ENCODE data around the gene FAM50B.

The FAM50B gene

DNA sequence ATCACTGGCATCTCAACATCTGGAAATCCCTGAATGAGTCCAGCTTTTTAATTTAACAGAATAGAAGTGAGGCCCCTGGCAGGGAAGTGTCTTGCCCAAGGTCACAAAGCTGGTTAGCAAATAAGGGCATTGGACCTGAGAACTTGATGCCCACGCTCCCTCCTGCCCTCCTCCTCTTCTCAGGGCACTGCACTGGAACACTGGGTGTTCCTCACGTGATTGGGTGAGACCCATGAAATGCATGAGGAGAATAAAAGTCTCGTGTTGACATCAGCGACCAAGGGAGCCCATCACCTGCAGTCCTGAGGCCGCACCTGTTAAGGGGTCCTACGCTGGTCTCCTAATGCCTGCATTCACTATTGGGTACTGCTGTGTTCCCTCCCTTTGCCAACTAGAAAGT lies 7.4 kb downstream of the FAM50B start:
- H3K4me1 ChIP-seq (ENCODE audit: control insufficient read depth, low read length), result no peaks in the 10 kb centered on the region
- TF ChIP-seq, protein P1, sequence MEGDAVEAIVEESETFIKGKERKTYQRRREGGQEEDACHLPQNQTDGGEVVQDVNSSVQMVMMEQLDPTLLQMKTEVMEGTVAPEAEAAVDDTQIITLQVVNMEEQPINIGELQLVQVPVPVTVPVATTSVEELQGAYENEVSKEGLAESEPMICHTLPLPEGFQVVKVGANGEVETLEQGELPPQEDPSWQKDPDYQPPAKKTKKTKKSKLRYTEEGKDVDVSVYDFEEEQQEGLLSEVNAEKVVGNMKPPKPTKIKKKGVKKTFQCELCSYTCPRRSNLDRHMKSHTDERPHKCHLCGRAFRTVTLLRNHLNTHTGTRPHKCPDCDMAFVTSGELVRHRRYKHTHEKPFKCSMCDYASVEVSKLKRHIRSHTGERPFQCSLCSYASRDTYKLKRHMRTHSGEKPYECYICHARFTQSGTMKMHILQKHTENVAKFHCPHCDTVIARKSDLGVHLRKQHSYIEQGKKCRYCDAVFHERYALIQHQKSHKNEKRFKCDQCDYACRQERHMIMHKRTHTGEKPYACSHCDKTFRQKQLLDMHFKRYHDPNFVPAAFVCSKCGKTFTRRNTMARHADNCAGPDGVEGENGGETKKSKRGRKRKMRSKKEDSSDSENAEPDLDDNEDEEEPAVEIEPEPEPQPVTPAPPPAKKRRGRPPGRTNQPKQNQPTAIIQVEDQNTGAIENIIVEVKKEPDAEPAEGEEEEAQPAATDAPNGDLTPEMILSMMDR (IDR thresholded peaks at IDR 0.05; ENCODE audit: low read depth, low read length, poor library complexity, severe bottlenecking), result no peak
- TF ChIP-seq EZH2phosphoT487 (IDR thresholded peaks at IDR 0.05; ENCODE audit: borderline replicate concordance, low read length), result no peak
- no peaks in the 10 kb centered on the region for H3K36me3 ChIP-seq (ENCODE audit: control insufficient read depth, low read length)
- no peaks in the 10 kb centered on the region for H3K79me2 ChIP-seq (ENCODE audit: control insufficient read depth, low read length)
- H4K20me1 ChIP-seq (ENCODE audit: control insufficient read depth, insufficient read depth, low read depth, low read length), result no peaks in the 10 kb centered on the region
- H3K27me3 ChIP-seq (ENCODE audit: control insufficient read depth, low read length), result no peaks in the 10 kb centered on the region; the same call in 1 of the 2 replicates
- no peak overlapping the region for H3K4me2 ChIP-seq (ENCODE audit: low read length)
- H3K27ac ChIP-seq (ENCODE audit: low read depth, low read length), result no peak overlapping the region
- H3K9me2 ChIP-seq (replicated peaks; ENCODE audit: control insufficient read depth, low read length), result no peaks in the 10 kb centered on the region
- no peaks in the 10 kb centered on the region for H3K9me3 ChIP-seq (ENCODE audit: control insufficient read depth, insufficient read depth, low read length)
- H3K4me3 ChIP-seq (ENCODE audit: low read length), result no peak overlapping the region
- no peaks in the 10 kb centered on the region for H3F3A ChIP-seq (ENCODE audit: control insufficient read depth, insufficient read depth)

DNA sequence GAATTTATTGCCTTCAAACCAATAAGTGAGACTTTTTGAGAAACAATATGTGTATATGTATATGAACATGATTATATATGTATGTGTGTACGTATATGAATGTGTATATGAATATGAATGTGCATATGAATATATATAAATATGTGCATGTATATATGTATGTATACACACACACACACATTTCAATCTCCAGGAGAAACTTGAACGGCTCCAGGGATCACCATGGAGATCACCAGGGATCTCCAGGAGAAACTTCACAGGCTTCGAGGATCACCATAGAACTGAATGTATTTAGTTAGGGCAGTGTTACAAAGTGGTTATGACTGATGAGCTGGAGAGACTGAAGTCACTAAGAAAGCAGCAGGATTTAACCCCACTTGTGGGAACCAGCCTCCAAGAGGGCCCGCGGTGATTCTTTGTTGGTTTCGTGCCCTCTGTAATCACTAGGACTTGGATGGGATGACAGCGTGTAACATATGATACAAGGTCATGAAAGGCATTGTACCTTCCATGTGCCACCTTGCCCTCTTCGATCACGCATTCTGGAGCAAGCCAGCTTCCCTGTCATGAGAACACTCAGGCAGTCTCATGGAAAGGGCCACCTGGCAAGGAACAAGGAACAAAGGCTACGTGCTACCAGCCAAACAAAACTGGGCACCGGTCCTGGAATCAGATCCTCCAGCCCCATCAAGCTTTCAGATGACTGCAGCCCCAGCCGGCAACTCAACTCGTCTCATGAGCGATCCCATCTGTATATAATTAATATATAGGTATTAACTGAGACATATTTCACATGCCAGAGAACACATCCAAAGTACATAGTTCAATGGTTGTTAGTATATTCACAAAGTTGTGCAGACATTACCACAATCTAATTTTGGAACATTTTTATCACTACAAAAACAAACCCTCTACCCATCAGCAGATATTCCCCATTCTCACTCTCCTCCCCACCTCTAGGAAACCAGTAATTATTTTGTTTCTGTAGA lies 8.6 kb downstream of the FAM50B start:
- H3K4me1 ChIP-seq (ENCODE audit: control insufficient read depth, low read length), result no peaks in the 10 kb centered on the region
- no peaks in the 10 kb centered on the region for H3F3A ChIP-seq (ENCODE audit: control insufficient read depth, insufficient read depth)
- no peak for TF ChIP-seq EZH2phosphoT487 (IDR thresholded peaks at IDR 0.05; ENCODE audit: borderline replicate concordance, low read length)
- TF ChIP-seq, protein P1 (IDR thresholded peaks at IDR 0.05; ENCODE audit: low read depth, low read length, poor library complexity, severe bottlenecking), result no peak
- no peak overlapping the region for H3K4me3 ChIP-seq (ENCODE audit: low read length)
- no peaks in the 10 kb centered on the region; the same call in 1 of the 2 replicates for H3K27me3 ChIP-seq (ENCODE audit: control insufficient read depth, low read length)
- H3K9me3 ChIP-seq (ENCODE audit: control insufficient read depth, insufficient read depth, low read length), result no peaks in the 10 kb centered on the region
- no peak overlapping the region for H3K27ac ChIP-seq (ENCODE audit: low read depth, low read length)
- H3K9me2 ChIP-seq (replicated peaks; ENCODE audit: control insufficient read depth, low read length), result no peaks in the 10 kb centered on the region
- no peak overlapping the region for H3K4me2 ChIP-seq (ENCODE audit: low read length)
- H3K79me2 ChIP-seq (ENCODE audit: control insufficient read depth, low read length), result no peaks in the 10 kb centered on the region
- H3K36me3 ChIP-seq (ENCODE audit: control insufficient read depth, low read length), result no peaks in the 10 kb centered on the region
- no peaks in the 10 kb centered on the region for H4K20me1 ChIP-seq (ENCODE audit: control insufficient read depth, insufficient read depth, low read depth, low read length)

DNA sequence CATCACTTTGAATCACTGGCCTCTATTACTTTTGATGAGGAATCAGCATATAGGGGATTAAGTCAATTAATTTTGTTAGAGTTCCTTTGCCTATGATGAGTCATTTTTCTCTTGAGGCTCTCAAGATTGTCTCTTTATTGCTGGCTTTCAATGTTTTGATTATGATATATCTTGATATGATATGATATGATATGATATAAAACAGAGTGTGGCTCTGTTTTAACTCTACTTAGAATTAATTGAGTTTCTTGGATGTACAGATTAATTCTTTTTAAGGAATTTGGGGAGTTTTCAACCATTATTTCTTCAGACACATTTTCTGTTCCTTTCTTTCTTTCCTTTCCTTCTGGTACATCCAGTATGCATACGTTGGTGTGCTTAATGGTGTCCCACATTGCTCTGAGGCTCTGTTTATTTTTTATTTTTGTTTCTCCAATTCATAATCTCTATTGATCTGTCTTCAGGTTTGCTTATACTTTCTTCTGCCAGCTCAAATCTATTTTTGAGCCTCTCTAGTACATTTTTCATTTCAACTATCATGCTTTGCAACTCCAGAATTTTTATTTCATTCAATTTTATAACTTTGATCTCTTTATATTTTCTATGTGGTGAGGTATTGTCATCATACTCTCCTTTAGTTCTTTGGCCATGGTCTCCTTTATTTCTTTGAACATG lies 10.8 kb downstream of the FAM50B start:
- no peak for TF ChIP-seq EZH2phosphoT487 (IDR thresholded peaks at IDR 0.05; ENCODE audit: borderline replicate concordance, low read length)
- TF ChIP-seq, protein P1 (IDR thresholded peaks at IDR 0.05; ENCODE audit: low read depth, low read length, poor library complexity, severe bottlenecking), result no peak
- Histone ChIP-seq H3K27me3 (ENCODE audit: control insufficient read depth, low read length) (no peaks in the 10 kb centered on the region; the same call in 1 of the 2 replicates), H3F3A (ENCODE audit: control insufficient read depth, insufficient read depth) (no peaks in the 10 kb centered on the region), H3K4me2 (ENCODE audit: low read length) (no peak overlapping the region), H3K79me2 (ENCODE audit: control insufficient read depth, low read length) (no peaks in the 10 kb centered on the region), H3K27ac (ENCODE audit: low read depth, low read length) (no peak overlapping the region), H3K9me2 (replicated peaks; ENCODE audit: control insufficient read depth, low read length) (no peaks in the 10 kb centered on the region), H3K4me1 (ENCODE audit: control insufficient read depth, low read length) (no peaks in the 10 kb centered on the region), H4K20me1 (ENCODE audit: control insufficient read depth, insufficient read depth, low read depth, low read length) (no peaks in the 10 kb centered on the region), H3K36me3 (ENCODE audit: control insufficient read depth, low read length) (no peaks in the 10 kb centered on the region), H3K9me3 (ENCODE audit: control insufficient read depth, insufficient read depth, low read length) (no peaks in the 10 kb centered on the region), H3K4me3 (ENCODE audit: low read length) (no peak overlapping the region)
